Kidney (tissue), 14 donors: Measurements from ENCODE around the gene LCN15. TPM values are rescaled to one million over a fixed set of nuclear protein-coding genes. Genes with fewer than 3 reads are reported as not detected.
A peak's percentile ranks its signal among the peaks of the same experiment; 100 is the strongest.
"Not testable (repeated sequence)": the region's sequence is repeated elsewhere in the genome, so short reads cannot be mapped to it uniquely, and the experiment has no call there.

Experiments
- DNase-seq, 5 donors: peaks; one replicate each; pipeline ENCODE4 v3.0.0-alpha.2; 2013 to 2020
- FAIRE-seq: peaks from 2 replicates; lab custom pipeline; 2012; peaks lifted over from hg19 to GRCh38; lab: Jason Lieb, UNC
- H3K27ac ChIP-seq, 2 donors: one replicate each; pipeline ENCODE4 v1.7.0; 2013; ENCODE audit warnings: low read depth in 2 of 2, low read length in 2 of 2, inconsistent platforms in 1 of 2
- H3K27me3 ChIP-seq: one replicate; pipeline ENCODE4 v1.7.1; 2013; ENCODE audit warnings: low read length, inconsistent platforms; ENCODE audit not compliant: control insufficient read depth, insufficient read depth
- H3K36me3 ChIP-seq, 3 donors: one replicate each; pipeline versions ENCODE4 v1.7.0 to v1.7.1; 2013; ENCODE audit warnings: low read length in 3 of 3, control low read depth in 1 of 3, inconsistent platforms in 1 of 3; ENCODE audit not compliant: insufficient read depth in 3 of 3, control insufficient read depth in 2 of 3
- H3K4me1 ChIP-seq, 3 donors: one replicate each; pipeline versions ENCODE4 v1.7.0 to v1.7.1; 2013; ENCODE audit warnings: low read length in 3 of 3, inconsistent platforms in 1 of 3, low read depth in 1 of 3; ENCODE audit not compliant: control insufficient read depth in 2 of 3, insufficient read depth in 2 of 3
- H3K4me3 ChIP-seq, 3 donors: one replicate each; pipeline versions ENCODE4 v1.7.0 to v1.8.1; 2013; ENCODE audit warnings: low read length in 3 of 3, control low read depth in 1 of 3, inconsistent platforms in 1 of 3
- H3K9ac ChIP-seq, 3 donors: one replicate each; pipeline versions ENCODE4 v1.7.0 to v1.7.1; 2013; ENCODE audit warnings: low read length in 3 of 3, control low read depth in 1 of 3, inconsistent platforms in 1 of 3
- H3K9me3 ChIP-seq, 3 donors: one replicate each; pipeline versions ENCODE4 v1.7.0 to v1.7.1; 2013; ENCODE audit warnings: low read length in 3 of 3, control low read depth in 1 of 3, inconsistent platforms in 1 of 3; ENCODE audit not compliant: control insufficient read depth in 2 of 3, insufficient read depth in 1 of 3
- intact Hi-C: fragments of 100-400 bp; cut with DNase I; formaldehyde crosslinking; loops from one replicate; pipeline ENCODE4 v1.11.1; 2022
- polyA plus RNA-seq: library from polyadenylated mRNA; stranded (reverse); fragments of 350-450 nt; fragmentation: Illumina TruSeq; extraction: RNeasy Lipid Tissue Mini Kit (QIAGEN cat#74804); gene quantifications from one replicate; pipeline ENCODE4 v1.2.3, GENCODE V29; 2014; ENCODE audit warnings: low read depth, low replicate concordance; ENCODE audit not compliant: insufficient read depth
- total RNA-seq: library from RNA; stranded (reverse); fragmentation: NEBNext Ultra II Directional; extraction: Animal tissue kit (Norgen Biotek cat#: 25700); gene quantifications from one replicate; pipeline ENCODE4 v1.2.1, GENCODE V29; 2021
- TF ChIP-seq, protein P1 (sequence below): IDR thresholded peaks from 3 replicates; pipeline ENCODE4 v1.5.1; 2012; ENCODE audit warnings: mild to moderate bottlenecking, moderate library complexity, borderline replicate concordance; ENCODE audit not compliant: insufficient read depth; ENCODE audit errors: extremely low read depth
- donor health status: control.
- donor health status: control.
- donor health status: control.
- donor health status: control.
- donor health status: control.
- donor health status: DM: yes; HTN: yes; CAD: no.
- donor health status: Normal renal cell carcinoma (clear cell type).

The LCN15 gene
- total and polyA plus RNA-seq, 2 donors from 2014 or later = not detected

DNA sequence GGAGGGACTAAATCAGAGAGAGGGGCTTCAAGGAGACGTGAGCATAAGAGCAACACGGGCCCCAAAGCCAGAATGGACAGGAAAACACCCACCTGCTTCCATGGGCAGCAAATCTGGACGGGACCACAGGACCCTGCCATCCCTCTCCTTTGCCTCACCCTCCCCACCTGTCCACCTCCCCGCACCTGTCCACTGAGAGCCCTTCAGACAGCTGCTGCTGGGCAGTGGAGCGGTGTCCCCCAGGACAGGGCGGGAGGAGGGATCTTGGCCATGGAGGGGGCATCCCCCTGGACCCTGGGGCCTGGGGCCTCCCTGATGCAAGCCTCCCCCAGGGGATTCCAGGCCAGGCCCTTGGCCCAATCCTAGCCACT, 34.4 kb upstream of the LCN15 start:
- Histone ChIP-seq H3K27ac (no peak overlapping the region), H3K9ac (no peak overlapping the region), H3K4me1 (peaks cover 0 to 17% (median 3%) of the 10 kb centered on the region in 3 donors), H3K36me3 (no peaks in the 10 kb centered on the region), H3K27me3 (no peaks in the 10 kb centered on the region), H3K4me3 (no peak overlapping the region), H3K9me3 (no peaks in the 10 kb centered on the region)
- intact Hi-C loops = loop anchor here (10.0 kb wide), 1 partner anchor 146 kb away; the partner anchor contains the start of genes C8G and FBXW5
- DNase-seq = peak in 1 of 5 donors; percentile 68
- no peak for FAIRE-seq
- TF ChIP-seq, protein P1, sequence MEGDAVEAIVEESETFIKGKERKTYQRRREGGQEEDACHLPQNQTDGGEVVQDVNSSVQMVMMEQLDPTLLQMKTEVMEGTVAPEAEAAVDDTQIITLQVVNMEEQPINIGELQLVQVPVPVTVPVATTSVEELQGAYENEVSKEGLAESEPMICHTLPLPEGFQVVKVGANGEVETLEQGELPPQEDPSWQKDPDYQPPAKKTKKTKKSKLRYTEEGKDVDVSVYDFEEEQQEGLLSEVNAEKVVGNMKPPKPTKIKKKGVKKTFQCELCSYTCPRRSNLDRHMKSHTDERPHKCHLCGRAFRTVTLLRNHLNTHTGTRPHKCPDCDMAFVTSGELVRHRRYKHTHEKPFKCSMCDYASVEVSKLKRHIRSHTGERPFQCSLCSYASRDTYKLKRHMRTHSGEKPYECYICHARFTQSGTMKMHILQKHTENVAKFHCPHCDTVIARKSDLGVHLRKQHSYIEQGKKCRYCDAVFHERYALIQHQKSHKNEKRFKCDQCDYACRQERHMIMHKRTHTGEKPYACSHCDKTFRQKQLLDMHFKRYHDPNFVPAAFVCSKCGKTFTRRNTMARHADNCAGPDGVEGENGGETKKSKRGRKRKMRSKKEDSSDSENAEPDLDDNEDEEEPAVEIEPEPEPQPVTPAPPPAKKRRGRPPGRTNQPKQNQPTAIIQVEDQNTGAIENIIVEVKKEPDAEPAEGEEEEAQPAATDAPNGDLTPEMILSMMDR = no peak

GRCh38 chr9:136796775-136797347, 32.5 kb upstream of the LCN15 start:
- intact Hi-C loops = loop anchor here (10.0 kb wide), 1 partner anchor 148 kb away; the partner anchor contains the start of genes C8G and FBXW5
- H3K9me3 ChIP-seq = not testable (repeated sequence)

DNA sequence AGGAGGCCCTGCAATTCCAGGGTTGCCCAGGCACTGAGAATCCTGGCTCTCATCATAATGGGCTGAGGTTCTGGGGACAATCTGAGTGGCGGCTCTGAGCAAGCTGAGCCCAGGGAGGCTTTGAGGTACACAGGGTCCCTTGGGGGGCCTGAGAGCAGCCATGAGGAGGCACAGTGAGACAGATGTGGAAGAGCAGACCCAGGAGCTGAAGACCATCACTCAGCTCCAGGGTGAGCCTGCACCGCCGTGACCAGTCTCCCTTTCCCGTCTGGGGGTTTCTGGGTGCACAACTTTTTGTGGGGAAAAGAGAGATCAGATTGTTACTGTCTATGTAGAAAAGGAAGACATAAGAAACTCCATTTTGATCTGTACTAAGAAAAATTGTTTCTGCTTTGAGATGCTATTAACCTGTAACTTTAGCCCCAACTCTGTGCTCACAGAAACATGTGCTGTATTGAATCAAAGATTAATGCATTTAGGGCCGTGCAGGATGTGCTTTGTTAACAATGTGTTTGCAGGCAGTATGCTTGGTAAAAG, 32.0 kb upstream of the LCN15 start, which contains the start of gene CCDC183:
TSS of gene CCDC183 (plus strand) at position 101 of the 537 bp plus-strand sequence. CDS start at position 161, 60 bp downstream.
- H3K4me3 ChIP-seq = peak within 1 kb of the TSS in 1 of 3 donors; percentile 11
- H3K9ac ChIP-seq = no peak within 1 kb of the TSS
- H3K27me3 ChIP-seq = no peaks in the 10 kb centered on the region
- H3K9me3 ChIP-seq = no peaks in the 10 kb centered on the region
- TF ChIP-seq, protein P1 = no peak
- H3K27ac ChIP-seq = no peak within 1 kb of the TSS
- H3K4me1 ChIP-seq = peaks cover 0 to 31% (median 3%) of the 10 kb centered on the region in 3 donors
- peaks cover 0 to 3% (median 3%) of the 10 kb centered on the region in 3 donors for H3K36me3 ChIP-seq
- DNase-seq = no peak
- intact Hi-C loops = loop anchor here (10.0 kb wide), 1 partner anchor 148 kb away; the partner anchor contains the start of genes C8G and FBXW5
- no peak for FAIRE-seq

More at GRCh38 chr9:136796775-136797347, 32.5 kb upstream of the LCN15 start:
- not testable (repeated sequence) for H3K36me3 ChIP-seq, FAIRE-seq, H3K27ac ChIP-seq, H3K27me3 ChIP-seq, H3K9ac ChIP-seq
- Histone ChIP-seq H3K4me1 (peaks cover 0 to 28% (median 3%) of the 10 kb centered on the region in 3 donors), H3K4me3 (peak overlapping the region in 1 of 3 donors; percentile 11)
- DNase-seq = peak in 2 of 5 donors; percentile 22 to 36

GRCh38 chr9:136795000-136795348, 30.7 kb upstream of the LCN15 start:
- H3K4me1 ChIP-seq = peaks cover 6 to 28% (median 6%) of the 10 kb centered on the region in 3 donors
- no peak for FAIRE-seq
- intact Hi-C loops = loop anchor here (10.0 kb wide), 1 partner anchor 150 kb away; the partner anchor contains the start of genes C8G and FBXW5

More at GRCh38 chr9:136795000-136795348, 30.7 kb upstream of the LCN15 start:
- Histone ChIP-seq H3K9ac (no peak overlapping the region), H3K9me3 (no peaks in the 10 kb centered on the region), H3K27ac (no peak overlapping the region), H3K36me3 (peaks cover 0 to 3% (median 3%) of the 10 kb centered on the region in 3 donors), H3K27me3 (no peaks in the 10 kb centered on the region), H3K4me3 (no peak overlapping the region)
- TF ChIP-seq, protein P1 = no peak
- peak in 1 of 5 donors; percentile 22 for DNase-seq
